MM.1S (cell line): ENCODE results near the gene KBTBD13.

Experiments
- EZH2phosphoT487 ChIP-seq: fragments of 300-600 bp; sonication (generic); IDR thresholded peaks from 2 replicates; pipeline ENCODE4 v1.6.1; 2018; ENCODE audit warnings: antibody characterized with exemption, low read length
- TF ChIP-seq, protein P1 (sequence below): fragments of 300-600 bp; sonication (generic); IDR thresholded peaks from 2 replicates; pipeline ENCODE4 v1.5.1; 2016; ENCODE audit warnings: antibody characterized with exemption, low read length, mixed read lengths

DNA sequence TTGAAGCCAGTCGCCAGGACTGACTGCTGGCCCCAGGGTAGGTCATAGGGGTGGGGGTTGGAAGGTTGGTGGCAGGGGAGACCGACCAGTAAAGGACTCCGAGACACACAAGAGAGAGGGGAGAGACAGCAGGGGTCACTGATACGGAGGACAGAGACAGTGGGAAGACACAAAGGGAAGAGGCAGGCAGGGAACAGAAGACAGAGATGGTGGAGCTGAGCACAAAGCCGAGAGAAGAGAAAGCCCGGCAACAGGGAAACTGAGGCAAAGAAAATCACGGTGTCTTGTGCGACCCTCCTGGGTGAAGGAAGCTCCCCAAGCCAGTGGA lies 9.3 kb upstream of the KBTBD13 start:
- TF ChIP-seq, protein P1, sequence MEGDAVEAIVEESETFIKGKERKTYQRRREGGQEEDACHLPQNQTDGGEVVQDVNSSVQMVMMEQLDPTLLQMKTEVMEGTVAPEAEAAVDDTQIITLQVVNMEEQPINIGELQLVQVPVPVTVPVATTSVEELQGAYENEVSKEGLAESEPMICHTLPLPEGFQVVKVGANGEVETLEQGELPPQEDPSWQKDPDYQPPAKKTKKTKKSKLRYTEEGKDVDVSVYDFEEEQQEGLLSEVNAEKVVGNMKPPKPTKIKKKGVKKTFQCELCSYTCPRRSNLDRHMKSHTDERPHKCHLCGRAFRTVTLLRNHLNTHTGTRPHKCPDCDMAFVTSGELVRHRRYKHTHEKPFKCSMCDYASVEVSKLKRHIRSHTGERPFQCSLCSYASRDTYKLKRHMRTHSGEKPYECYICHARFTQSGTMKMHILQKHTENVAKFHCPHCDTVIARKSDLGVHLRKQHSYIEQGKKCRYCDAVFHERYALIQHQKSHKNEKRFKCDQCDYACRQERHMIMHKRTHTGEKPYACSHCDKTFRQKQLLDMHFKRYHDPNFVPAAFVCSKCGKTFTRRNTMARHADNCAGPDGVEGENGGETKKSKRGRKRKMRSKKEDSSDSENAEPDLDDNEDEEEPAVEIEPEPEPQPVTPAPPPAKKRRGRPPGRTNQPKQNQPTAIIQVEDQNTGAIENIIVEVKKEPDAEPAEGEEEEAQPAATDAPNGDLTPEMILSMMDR = no peak
- no peak for TF ChIP-seq EZH2phosphoT487
